OCI-LY1 (cell line): ENCODE data around the gene ABT1.

ENCODE experiments used
- H2AFZ ChIP-seq: fragments of 200-600 bp; sonication (generic), shearing (Covaris generic); 2 replicates; pipeline ENCODE4 v1.6.0; 2014; ENCODE audit warnings: antibody characterized with exemption, mild to moderate bottlenecking, low read length
- H3F3A ChIP-seq: fragments of 200-600 bp; sonication (generic), shearing (Covaris generic); 2 replicates; pipeline ENCODE4 v1.6.0; 2014; ENCODE audit warnings: mild to moderate bottlenecking, antibody characterized with exemption, low read length, moderate library complexity; ENCODE audit not compliant: insufficient read depth
- H3K27ac ChIP-seq: fragments of 200-600 bp; sonication (generic); 2 replicates; pipeline ENCODE4 v1.5.1; 2014; ENCODE audit warnings: low read length, mixed run types, mild to moderate bottlenecking, low read depth; ENCODE audit not compliant: poor library complexity, severe bottlenecking
- H3K27me3 ChIP-seq: fragments of 200-600 bp; sonication (generic); 2 replicates; pipeline ENCODE4 v1.6.0; 2014; ENCODE audit warnings: antibody characterized with exemption, mild to moderate bottlenecking, low read length, moderate library complexity; ENCODE audit not compliant: insufficient read depth
- H3K36me3 ChIP-seq: fragments of 200-600 bp; sonication (generic); 2 replicates; pipeline ENCODE4 v1.6.1; 2014; ENCODE audit warnings: mild to moderate bottlenecking, antibody characterized with exemption, low read length, moderate library complexity, mixed read lengths; ENCODE audit not compliant: insufficient read depth
- H3K4me1 ChIP-seq: fragments of 200-600 bp; sonication (generic); 2 replicates; pipeline ENCODE4 v1.5.1; 2014; ENCODE audit warnings: mild to moderate bottlenecking, low read length, moderate library complexity; ENCODE audit not compliant: insufficient read depth, severe bottlenecking
- H3K4me2 ChIP-seq: fragments of 200-600 bp; sonication (generic), shearing (Covaris generic); 2 replicates; pipeline ENCODE4 v1.6.1; 2014; ENCODE audit warnings: low read length
- H3K4me3 ChIP-seq: fragments of 200-600 bp; sonication (generic); 2 replicates; pipeline ENCODE4 v1.5.1; 2014; ENCODE audit warnings: low read length, low read depth, mild to moderate bottlenecking, mixed read lengths; ENCODE audit not compliant: poor library complexity, severe bottlenecking
- H3K79me2 ChIP-seq: fragments of 200-600 bp; shearing (Covaris generic); 2 replicates; pipeline ENCODE4 v1.6.1; 2016; ENCODE audit warnings: mixed run types, low read length, mixed read lengths; ENCODE audit not compliant: insufficient read depth
- H3K9ac ChIP-seq: fragments of 200-600 bp; sonication (generic), shearing (Covaris generic); 2 replicates; pipeline ENCODE4 v1.6.1; 2014; ENCODE audit warnings: mild to moderate bottlenecking, low read length, mixed read lengths
- H3K9me2 ChIP-seq: fragments of 200-600 bp; sonication (generic), shearing (Covaris generic); 2 replicates; pipeline ENCODE4 v1.6.1; 2014; ENCODE audit warnings: low read depth, mild to moderate bottlenecking, low read length, mixed read lengths
- H3K9me3 ChIP-seq: fragments of 200-600 bp; shearing (Covaris generic); 2 replicates; pipeline ENCODE4 v1.6.1; 2014; ENCODE audit warnings: low read length, mixed read lengths
- H4K20me1 ChIP-seq: fragments of 200-600 bp; sonication (generic), shearing (Covaris generic); 2 replicates; pipeline ENCODE4 v1.6.0; 2016; ENCODE audit warnings: mild to moderate bottlenecking, low read length; ENCODE audit not compliant: insufficient read depth
- EZH2 ChIP-seq: fragments of 200-600 bp; sonication (generic), shearing (Covaris generic); IDR thresholded peaks from 2 replicates; pipeline ENCODE4 v1.8.0; 2017; ENCODE audit warnings: borderline replicate concordance, mixed run types, mild to moderate bottlenecking, antibody characterized with exemption, low read length, moderate library complexity, mixed read lengths
- TF ChIP-seq, protein P1 (sequence below): fragments of 200-600 bp; sonication (generic), shearing (Covaris generic); IDR thresholded peaks from 2 replicates; pipeline ENCODE4 v1.5.1; 2017; ENCODE audit warnings: mild to moderate bottlenecking, antibody characterized with exemption, low read length, moderate library complexity, mixed read lengths

The ABT1 gene

DNA sequence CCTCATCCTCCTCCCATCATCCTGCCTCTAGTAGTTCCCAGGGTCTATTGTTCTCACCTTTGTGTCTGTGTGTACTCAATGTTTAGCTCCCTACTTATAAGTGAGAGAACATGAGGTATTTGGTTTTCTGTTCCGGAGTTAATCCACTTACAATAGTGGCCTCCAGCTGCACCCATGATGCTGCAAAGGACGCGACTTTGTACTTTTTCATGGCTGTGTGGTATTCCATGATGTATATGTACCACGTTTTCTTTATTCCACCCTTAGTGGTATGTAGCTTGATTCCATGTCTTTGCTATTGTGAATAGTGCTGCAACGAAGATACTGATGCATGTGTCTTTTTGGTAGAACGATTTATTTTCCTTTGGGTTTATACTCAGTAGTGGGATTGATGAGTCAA is 18.5 kb upstream of the ABT1 start:
- TF ChIP-seq, protein P1, sequence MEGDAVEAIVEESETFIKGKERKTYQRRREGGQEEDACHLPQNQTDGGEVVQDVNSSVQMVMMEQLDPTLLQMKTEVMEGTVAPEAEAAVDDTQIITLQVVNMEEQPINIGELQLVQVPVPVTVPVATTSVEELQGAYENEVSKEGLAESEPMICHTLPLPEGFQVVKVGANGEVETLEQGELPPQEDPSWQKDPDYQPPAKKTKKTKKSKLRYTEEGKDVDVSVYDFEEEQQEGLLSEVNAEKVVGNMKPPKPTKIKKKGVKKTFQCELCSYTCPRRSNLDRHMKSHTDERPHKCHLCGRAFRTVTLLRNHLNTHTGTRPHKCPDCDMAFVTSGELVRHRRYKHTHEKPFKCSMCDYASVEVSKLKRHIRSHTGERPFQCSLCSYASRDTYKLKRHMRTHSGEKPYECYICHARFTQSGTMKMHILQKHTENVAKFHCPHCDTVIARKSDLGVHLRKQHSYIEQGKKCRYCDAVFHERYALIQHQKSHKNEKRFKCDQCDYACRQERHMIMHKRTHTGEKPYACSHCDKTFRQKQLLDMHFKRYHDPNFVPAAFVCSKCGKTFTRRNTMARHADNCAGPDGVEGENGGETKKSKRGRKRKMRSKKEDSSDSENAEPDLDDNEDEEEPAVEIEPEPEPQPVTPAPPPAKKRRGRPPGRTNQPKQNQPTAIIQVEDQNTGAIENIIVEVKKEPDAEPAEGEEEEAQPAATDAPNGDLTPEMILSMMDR = no peak
- no peak for TF ChIP-seq EZH2
- Histone ChIP-seq H3K4me3 (no peak overlapping the region), H3K27ac (no peak overlapping the region)

DNA sequence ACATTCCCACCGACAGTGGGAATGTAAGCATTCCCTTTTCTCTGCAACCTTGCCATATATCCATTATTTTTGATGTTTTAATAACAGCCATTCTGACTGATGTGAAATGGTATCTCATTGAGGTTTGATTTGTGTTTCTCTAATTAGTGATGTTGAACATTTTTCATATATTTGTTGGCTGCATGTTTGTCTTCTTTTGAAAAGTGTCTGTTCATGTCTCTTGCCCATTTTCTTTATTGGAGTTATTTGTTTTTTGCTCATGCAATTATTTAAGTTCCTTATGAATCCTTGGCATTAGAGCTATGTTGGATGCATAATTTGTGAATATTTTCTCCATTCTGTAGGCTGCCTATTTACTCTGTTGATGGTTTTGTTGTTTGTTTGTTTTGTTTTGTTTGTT is 18.0 kb upstream of the ABT1 start:
- H3K9ac ChIP-seq = no peak overlapping the region
- no peaks in the 10 kb centered on the region for H4K20me1 ChIP-seq
- H3K4me2 ChIP-seq = no peak overlapping the region
- no peak overlapping the region for H2AFZ ChIP-seq
- no peak overlapping the region for H3K27ac ChIP-seq
- peaks cover 13% of the 10 kb centered on the region for H3K4me1 ChIP-seq
- H3K9me2 ChIP-seq = no peaks in the 10 kb centered on the region
- H3K27me3 ChIP-seq = no peaks in the 10 kb centered on the region; the same call in 1 of the 2 replicates
- TF ChIP-seq, protein P1 = no peak
- no peak for TF ChIP-seq EZH2
- no peaks in the 10 kb centered on the region for H3F3A ChIP-seq
- H3K9me3 ChIP-seq = peaks cover 7% of the 10 kb centered on the region; the same call in 1 of the 2 replicates
- H3K36me3 ChIP-seq = no peaks in the 10 kb centered on the region
- H3K79me2 ChIP-seq = no peaks in the 10 kb centered on the region
- no peak overlapping the region for H3K4me3 ChIP-seq

More for the DNA sequence above, 18.5 kb upstream of the ABT1 start:
- H3K9me2 ChIP-seq = no peaks in the 10 kb centered on the region
- peaks cover 7% of the 10 kb centered on the region; the same call in 1 of the 2 replicates for H3K9me3 ChIP-seq
- H3K36me3 ChIP-seq = no peaks in the 10 kb centered on the region
- no peaks in the 10 kb centered on the region for H3F3A ChIP-seq
- H3K4me2 ChIP-seq = no peak overlapping the region
- peaks cover 13% of the 10 kb centered on the region for H3K4me1 ChIP-seq
- no peak overlapping the region for H2AFZ ChIP-seq
- no peaks in the 10 kb centered on the region for H4K20me1 ChIP-seq
- no peaks in the 10 kb centered on the region for H3K79me2 ChIP-seq
- no peak overlapping the region for H3K9ac ChIP-seq
- H3K27me3 ChIP-seq = no peaks in the 10 kb centered on the region; the same call in 1 of the 2 replicates

DNA sequence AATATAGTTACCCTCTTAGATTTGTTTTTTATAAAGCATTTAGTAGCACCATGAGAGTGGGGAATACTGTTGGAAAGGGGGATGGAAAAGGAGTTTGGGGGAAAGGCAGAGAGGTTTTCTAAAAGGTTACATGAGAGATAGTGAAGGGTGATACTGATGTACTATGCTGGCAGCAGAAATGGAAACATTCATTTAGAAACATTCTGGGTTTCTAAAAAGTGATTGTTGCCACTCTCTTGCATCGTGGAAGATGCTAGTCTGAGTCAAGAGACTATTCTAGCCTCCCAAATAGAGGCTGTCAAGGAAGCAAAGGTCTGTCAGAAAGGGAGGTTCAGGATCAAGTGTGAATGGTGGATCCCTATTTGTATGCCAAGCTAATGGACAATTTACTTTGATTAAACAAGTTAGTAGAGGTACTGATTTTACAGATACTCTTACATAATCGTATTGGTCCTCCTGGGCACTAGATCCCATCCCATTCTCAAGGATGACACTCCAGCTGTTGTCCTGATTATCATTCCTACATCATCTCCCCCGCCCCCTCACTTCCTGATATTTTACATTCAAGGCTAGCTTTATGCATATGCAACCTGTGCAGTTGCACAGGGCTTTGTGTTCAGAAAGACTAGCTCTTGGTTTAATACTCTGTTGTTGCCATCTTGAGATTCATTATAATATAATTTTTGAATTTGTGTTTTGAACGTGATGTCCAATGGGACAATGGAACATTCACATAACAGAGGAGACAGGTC is 15.4 kb upstream of the ABT1 start:
- TF ChIP-seq EZH2 = no peak
- TF ChIP-seq, protein P1 = no peak
- Histone ChIP-seq H3K27ac (no peak overlapping the region), H3K27me3 (no peaks in the 10 kb centered on the region; the same call in 1 of the 2 replicates), H3K9ac (no peak overlapping the region), H2AFZ (no peak overlapping the region), H4K20me1 (no peaks in the 10 kb centered on the region), H3K36me3 (no peaks in the 10 kb centered on the region), H3F3A (no peaks in the 10 kb centered on the region), H3K79me2 (no peaks in the 10 kb centered on the region), H3K4me1 (peaks cover 13% of the 10 kb centered on the region), H3K4me3 (no peak overlapping the region), H3K9me2 (no peaks in the 10 kb centered on the region), H3K9me3 (peaks cover 7% of the 10 kb centered on the region; the same call in 1 of the 2 replicates), H3K4me2 (no peak overlapping the region)
